Skeletal muscle cell (primary cell): ENCODE data around the gene SFSWAP.
"Not testable (repeated sequence)": the region's sequence is repeated elsewhere in the genome, so short reads cannot be mapped to it uniquely, and the experiment has no call there.

ENCODE experiments used
- DNase-seq: peaks from one replicate; pipeline ENCODE4 v3.0.0-alpha.2; 2010; ENCODE audit warnings: low read depth
- H3K4me3 ChIP-seq: 2 replicates; pipeline ENCODE4 v1.5.1; 2011; ENCODE audit warnings: low read depth, mild to moderate bottlenecking, control low read depth, low read length, moderate library complexity

The SFSWAP gene

GRCh38 chr12:131796754-131797587, 86.1 kb downstream of the SFSWAP start:
- DNase-seq, result no peak
- H3K4me3 ChIP-seq, result no peak overlapping the region

GRCh38 chr12:131797588-131797934, 86.7 kb downstream of the SFSWAP start:
- no peak for DNase-seq
- no peak overlapping the region for H3K4me3 ChIP-seq

- H3K4me3 ChIP-seq, result no peak overlapping the region
- DNase-seq, result no peak
Observed at GRCh38 chr12:131799195-131799594, 88.3 kb downstream of the SFSWAP start.

GRCh38 chr12:131799828-131800593, 89.1 kb downstream of the SFSWAP start:
- no peak for DNase-seq
- no peak overlapping the region for H3K4me3 ChIP-seq

DNA sequence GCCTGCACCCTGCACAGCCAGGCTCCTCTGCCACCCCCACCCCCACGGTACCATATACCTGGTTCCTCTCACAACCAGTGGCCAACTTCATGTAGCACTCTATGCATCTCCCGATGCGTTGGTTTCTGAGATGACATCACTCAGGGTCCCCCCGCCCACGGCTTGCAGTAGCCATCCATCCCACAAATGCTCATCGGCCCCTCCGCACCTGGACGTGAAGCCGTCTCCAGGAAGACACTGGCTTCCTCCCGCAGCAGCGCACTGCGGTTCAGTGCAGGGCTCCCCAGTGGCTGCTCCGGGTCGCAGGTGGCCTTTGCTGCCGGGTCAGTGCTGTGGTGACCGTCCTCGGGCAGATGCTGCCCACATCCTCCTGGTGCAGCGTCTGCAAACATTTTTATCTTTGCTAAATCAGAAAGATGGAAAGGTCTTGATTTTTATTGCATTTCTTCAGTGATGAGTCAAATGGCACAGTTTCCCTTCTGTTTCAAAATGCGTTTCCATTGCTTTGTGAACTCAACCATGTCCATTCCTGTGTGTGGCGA, 89.8 kb downstream of the SFSWAP start:
- DNase-seq, result no peak
- H3K4me3 ChIP-seq, result no peak overlapping the region

GRCh38 chr12:131801254-131801866, 90.5 kb downstream of the SFSWAP start:
- no peak overlapping the region for H3K4me3 ChIP-seq
- DNase-seq, result no peak

- DNase-seq, result no peak
- no peak overlapping the region for H3K4me3 ChIP-seq
Observed at GRCh38 chr12:131803961-131804521, 93.2 kb downstream of the SFSWAP start.

DNA sequence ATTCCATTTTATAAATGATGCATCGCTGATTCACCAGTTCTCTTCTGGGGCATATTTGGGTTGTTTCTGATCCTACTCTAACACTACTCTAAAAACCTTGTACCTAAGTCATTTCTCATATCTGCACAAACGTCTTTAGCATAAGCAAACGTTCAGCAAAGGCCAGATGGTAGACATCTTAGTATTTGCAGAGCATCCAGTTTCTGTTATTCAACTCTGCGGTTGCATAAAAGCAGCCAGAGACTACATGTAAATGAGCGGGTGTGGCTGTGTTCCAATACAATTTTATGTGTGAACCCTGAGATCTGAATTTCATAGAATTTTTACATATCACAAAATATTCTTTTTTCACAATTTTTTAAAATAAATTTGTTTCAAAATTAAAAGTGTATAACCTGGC, 94.5 kb downstream of the SFSWAP start:
- DNase-seq, result no peak
- no peak overlapping the region for H3K4me3 ChIP-seq

- no peak for DNase-seq
- H3K4me3 ChIP-seq, result no peak overlapping the region
Observed at GRCh38 chr12:131806674-131807073, 95.8 kb downstream of the SFSWAP start.

DNA sequence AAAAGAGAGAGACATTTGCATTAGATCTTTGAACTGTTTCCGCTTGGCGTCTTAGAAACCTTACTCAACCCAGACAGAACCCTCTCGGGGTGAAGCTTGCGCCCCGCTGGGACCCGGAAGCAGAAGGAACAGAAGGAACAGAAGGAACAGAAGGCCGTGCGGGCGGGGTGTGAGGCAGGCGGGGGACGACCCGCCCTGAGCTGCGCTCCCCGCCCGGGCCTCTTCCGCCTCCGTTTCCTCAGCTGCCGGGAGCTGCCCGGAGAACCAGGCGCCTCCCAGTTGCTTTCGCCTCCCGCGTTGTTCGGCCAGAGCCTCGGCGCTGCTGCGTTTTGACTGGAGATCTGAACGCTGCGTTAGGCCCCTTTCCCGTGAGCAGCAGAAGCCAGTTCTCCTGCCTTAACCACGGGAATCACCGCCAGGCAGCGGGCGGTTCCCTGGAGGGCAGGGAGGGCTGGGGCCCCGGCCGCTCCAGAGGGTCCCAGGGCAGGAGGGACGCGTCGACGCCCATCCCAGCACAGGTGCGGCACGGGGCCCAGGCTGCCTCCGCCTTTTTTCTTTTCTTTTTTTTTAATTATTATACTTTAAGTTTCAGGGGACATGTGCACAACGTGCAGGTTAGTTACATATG, 98.0 kb downstream of the SFSWAP start:
- DNase-seq, result no peak
- H3K4me3 ChIP-seq, result no peak overlapping the region

DNA sequence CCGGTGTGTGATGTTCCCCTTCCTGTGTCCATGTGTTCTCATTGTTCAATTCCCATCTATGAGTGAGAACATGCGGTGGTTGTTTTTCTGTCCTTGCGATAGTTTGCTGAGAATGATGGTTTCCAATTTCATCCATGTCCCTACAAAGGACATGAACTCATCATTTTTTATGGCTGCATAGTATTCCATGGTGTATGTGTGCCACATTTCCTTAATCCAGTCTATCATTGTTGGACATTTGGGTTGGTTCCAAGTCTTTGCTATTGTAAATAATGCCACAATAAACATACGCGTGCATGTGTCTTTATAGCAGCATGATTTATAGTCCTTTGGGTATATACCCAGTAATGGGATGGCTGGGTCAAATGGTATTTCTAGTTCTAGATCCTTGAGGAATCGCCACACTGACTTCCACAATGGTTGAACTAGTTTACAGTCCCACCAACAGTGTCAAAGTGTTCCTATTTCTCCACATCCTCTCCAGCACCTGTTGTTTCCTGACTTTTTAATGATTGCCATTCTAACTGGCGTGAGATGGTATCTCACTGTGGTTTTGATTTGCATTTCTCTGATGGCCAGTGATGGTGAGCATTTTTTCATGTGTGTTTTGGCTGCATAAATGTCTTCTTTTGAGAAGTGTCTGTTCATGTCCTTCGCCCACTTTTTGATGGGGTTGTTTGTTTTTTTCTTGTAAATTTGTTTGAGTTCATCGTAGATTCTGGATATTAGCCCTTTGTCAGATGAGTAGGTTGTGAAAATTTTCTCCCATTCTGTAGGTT, 98.8 kb downstream of the SFSWAP start:
- not testable (repeated sequence) for H3K4me3 ChIP-seq, DNase-seq

DNA sequence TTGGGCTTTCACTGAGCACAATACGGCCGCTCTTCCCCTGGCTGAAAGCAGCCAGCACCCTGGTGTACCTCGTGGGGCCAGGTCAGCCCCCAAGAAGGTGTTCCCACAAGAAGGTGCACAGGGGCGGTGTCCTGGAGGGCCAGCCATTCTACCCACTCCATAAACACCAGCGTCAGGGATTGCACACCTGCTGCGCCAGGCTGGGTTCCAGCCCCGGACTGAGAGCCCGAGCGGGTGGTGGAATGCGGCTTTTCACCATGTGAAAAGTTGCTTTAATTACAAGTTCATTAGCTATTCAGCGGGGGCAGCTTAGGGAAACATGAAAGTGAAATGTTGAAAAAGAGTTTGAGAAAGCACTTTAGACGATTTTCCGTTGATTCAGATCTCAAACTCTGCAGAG, 99.8 kb downstream of the SFSWAP start:
- H3K4me3 ChIP-seq, result no peak overlapping the region
- DNase-seq, result no peak

- no peak for DNase-seq
- no peak overlapping the region for H3K4me3 ChIP-seq
Observed at GRCh38 chr12:131815131-131815530, 104.2 kb downstream of the SFSWAP start.

GRCh38 chr12:131816495-131816894, 105.6 kb downstream of the SFSWAP start:
- H3K4me3 ChIP-seq, result no peak overlapping the region
- no peak for DNase-seq

- H3K4me3 ChIP-seq, result no peak overlapping the region
- no peak for DNase-seq
Observed at GRCh38 chr12:131817241-131817640, 106.4 kb downstream of the SFSWAP start.

DNA sequence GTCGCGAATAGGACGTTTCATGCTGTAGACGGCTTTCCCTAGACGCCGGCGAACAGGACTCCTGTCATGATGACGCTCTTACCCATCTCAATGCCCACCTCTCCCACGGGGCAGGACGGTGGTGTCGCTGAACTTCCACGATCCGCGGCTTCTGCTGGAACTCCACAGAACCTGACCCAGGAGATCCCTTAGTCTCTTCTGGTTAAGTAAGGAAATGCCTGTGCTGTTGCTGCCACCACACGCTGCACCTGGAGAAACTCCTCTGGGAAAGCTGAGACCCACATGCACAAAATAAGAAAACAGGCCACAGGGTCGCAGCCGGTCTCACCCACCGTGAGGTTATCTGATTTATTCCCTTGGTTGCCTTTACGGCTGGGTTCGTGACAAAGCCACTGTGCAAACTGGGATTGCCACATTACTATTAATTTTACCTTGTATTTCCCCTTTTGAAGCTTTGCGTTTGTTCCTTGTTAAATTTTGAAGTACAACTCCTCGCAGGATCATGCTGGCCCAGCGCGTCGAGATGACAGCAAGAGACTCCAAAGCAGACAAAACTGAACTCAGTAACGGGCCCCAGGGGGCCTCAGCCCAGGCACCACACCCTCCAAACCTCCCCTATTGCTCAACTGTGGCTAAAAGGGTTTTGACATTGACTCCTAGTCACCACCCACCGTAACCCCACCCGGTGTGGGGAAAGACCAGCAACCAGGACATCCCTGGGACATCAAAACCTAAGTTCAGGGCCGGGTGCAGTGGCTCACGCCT, 108.1 kb downstream of the SFSWAP start:
- DNase-seq, result no peak

DNA sequence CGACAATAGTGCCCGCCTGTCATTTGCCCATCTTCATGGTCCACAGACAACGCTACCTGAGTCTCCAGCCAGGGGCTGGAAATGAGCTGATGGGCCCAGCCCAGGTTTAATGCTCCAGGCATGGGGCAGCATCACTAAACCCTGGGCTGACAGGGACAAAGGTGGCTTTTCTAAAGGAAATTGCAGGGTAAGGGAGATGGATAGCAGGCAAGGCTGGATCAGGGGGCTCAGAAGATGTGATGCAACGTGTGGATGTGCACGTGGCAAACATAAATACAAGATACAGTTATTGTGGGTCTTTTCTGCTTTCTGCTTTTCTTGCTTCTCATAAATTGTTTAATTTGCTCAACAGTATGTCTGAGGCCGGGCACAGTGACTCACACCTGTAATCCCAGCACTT, 113.6 kb downstream of the SFSWAP start:
- no peak for DNase-seq
- no peak overlapping the region for H3K4me3 ChIP-seq

More for the DNA sequence above, 108.1 kb downstream of the SFSWAP start:
- H3K4me3 ChIP-seq, result no peak overlapping the region
